ENCODE results near the gene NPLOC4.
A peak's percentile ranks its signal among the peaks of the same experiment; 100 is the strongest.

NPLOC4 gene

DNA sequence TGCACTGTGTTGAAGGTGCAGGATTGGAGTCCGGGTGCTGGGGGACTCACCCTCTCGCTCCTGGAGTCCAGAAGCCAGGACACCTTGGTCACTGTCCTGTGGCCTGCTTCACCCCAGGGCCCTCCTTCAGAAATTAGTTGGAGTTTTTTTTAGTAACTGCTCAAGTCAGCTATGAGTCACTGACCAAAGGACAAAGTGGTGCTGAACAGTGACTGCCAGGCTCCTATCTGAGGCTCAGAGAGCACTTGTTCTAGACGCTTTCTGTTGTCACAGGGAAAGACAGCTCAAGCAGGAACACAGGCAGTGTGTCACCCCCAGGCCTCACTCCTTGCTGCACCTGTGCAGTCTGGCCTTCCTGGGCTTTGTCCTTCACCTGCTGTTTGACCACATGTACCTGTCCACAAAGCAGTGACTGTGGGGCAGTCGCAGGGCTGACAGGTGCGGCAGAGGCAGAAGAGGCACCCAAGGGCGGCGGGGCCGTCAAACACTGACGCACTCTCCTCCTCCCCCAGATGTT lies 80.7 kb downstream of the NPLOC4 start:
- Histone ChIP-seq H3K27me3 (replicated peaks; ENCODE audit: control insufficient read depth, insufficient read depth, low read length) (no peaks in the 10 kb centered on the region), H3K36me3 (ENCODE audit: control insufficient read depth, insufficient read depth, low read length) (peaks cover 17% of the 10 kb centered on the region), H3K4me3 (replicated peaks; ENCODE audit: low read depth, low read length) (no peak overlapping the region)
- TF ChIP-seq, protein P1, sequence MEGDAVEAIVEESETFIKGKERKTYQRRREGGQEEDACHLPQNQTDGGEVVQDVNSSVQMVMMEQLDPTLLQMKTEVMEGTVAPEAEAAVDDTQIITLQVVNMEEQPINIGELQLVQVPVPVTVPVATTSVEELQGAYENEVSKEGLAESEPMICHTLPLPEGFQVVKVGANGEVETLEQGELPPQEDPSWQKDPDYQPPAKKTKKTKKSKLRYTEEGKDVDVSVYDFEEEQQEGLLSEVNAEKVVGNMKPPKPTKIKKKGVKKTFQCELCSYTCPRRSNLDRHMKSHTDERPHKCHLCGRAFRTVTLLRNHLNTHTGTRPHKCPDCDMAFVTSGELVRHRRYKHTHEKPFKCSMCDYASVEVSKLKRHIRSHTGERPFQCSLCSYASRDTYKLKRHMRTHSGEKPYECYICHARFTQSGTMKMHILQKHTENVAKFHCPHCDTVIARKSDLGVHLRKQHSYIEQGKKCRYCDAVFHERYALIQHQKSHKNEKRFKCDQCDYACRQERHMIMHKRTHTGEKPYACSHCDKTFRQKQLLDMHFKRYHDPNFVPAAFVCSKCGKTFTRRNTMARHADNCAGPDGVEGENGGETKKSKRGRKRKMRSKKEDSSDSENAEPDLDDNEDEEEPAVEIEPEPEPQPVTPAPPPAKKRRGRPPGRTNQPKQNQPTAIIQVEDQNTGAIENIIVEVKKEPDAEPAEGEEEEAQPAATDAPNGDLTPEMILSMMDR (IDR thresholded peaks at IDR 0.05; ENCODE audit: insufficient read depth, low read length, poor library complexity, severe bottlenecking): no peak
- DNase-seq (ENCODE audit: extremely low read depth, insufficient read length): no peak

DNA sequence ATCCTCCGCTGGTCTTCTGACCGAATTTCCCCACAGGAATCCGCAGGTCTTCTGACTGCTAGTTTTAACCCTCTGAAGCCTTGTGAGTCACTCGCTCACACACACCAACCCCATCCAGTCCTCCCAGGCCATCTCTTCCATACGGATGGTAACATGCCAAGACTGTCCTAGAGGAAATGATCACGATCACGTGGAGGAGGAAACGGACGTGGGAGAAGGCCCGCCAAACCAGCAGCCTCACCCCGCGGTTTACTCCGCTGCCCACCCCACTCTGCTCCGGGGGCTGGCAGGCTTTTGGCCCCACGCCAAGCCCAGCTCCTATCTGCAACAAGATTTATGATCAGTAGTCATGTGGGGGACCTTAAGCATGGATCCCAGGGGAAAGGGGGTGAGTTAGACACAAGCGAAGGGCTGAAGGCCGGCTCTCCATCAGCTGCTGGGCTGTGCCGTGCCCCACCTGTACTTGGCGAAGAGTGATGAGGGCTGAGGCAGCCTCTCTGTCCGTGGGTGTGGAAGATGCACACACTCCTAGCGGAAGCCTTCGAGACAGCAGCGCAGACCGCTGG lies 83.2 kb downstream of the NPLOC4 start:
- H3K4me3 ChIP-seq (replicated peaks; ENCODE audit: low read depth, low read length): peak overlapping the region; percentile 87
- H3K27me3 ChIP-seq (replicated peaks; ENCODE audit: control insufficient read depth, insufficient read depth, low read length): no peaks in the 10 kb centered on the region
- H3K36me3 ChIP-seq (ENCODE audit: control insufficient read depth, insufficient read depth, low read length): peaks cover 22% of the 10 kb centered on the region
- TF ChIP-seq, protein P1 (IDR thresholded peaks at IDR 0.05; ENCODE audit: insufficient read depth, low read length, poor library complexity, severe bottlenecking): no peak
- no peak for DNase-seq (ENCODE audit: extremely low read depth, insufficient read length)

DNA sequence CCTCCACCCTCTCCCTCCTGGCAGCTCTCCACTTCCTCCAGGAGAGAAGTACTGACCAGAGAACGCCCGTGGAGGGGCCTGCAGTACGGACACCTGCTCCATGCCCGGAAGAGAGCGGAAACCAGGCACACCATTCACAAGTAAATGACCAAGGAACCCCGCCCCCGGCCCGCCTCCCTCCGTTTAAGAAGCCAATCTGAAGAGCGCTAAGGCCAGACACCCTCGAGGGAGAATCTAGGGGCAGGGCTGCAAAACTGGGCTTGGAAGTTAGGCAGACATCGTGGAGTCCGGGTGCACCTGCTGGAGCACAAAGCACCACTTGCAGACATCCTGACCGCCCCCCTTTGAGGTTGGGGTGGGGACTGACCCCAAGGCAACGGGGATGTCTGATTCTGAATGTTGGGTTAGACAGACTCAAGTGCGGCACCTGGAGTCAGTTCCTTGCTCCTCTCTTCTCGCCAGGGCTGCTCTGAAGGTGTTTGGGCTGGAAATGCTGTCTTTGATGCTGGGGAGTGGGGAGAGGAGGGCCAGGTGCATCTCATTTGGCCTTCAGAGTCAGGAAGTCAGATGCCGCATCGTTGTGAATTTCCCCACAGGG lies 83.8 kb downstream of the NPLOC4 start:
- peak; percentile 86 for DNase-seq (ENCODE audit: extremely low read depth, insufficient read length)
- no peaks in the 10 kb centered on the region for H3K27me3 ChIP-seq (replicated peaks; ENCODE audit: control insufficient read depth, insufficient read depth, low read length)

DNA sequence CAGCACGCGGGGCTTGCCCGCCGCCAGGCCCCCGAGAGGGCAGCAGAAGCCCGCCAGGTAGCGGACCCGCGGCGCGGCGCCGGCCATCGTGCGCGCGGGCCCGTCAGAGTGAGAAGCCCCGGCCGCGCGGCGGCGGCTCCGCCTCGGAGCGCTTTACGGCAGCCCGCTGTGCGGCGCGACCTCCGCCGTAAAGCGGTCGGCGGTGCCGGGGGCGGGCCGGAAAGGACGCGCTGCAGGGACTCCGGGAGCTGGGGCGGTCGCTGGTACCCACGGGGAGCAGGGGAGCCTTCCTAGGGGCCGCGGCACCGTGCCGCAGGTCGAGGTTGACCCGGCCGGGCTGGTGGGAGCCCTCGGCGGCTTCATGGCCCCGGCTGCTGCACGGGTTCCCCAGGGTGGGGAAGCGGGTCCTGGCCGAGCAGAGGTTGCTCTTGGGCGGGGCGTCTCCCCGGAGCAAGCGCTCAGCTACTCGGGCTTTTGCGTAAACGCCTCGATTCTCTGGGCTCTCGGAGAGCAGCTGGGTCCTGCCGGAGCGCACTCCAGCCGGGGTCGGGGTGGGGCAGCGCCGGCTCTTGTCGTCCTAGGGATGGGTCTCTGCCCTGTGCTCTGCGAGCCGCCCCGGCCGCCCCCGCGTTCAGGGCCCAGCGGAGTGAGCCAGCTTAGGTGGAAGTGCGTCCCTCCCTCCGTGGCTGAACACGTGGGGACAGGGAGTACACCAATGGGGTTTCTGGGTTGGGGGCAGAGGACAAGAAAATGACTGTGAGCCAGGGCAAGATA lies 84.5 kb downstream of the NPLOC4 start, which contains the start of gene FAAP100:
Gene FAAP100 (minus strand): TSS at position 110 of the 774 bp plus-strand sequence. CDS start 23 bp downstream, at position 87.
- peak within 1 kb of the TSS; percentile 87 for H3K4me3 ChIP-seq (replicated peaks; ENCODE audit: low read depth, low read length)
- DNase-seq (ENCODE audit: extremely low read depth, insufficient read length): peak; percentile 93
- TF ChIP-seq, protein P1 (IDR thresholded peaks at IDR 0.05; ENCODE audit: insufficient read depth, low read length, poor library complexity, severe bottlenecking): no peak
- no peaks in the 10 kb centered on the region for H3K27me3 ChIP-seq (replicated peaks; ENCODE audit: control insufficient read depth, insufficient read depth, low read length)
- H3K36me3 ChIP-seq (ENCODE audit: control insufficient read depth, insufficient read depth, low read length): peaks cover 16% of the 10 kb centered on the region

More for the DNA sequence above, 83.8 kb downstream of the NPLOC4 start:
- peak overlapping the region; percentile 87 for H3K4me3 ChIP-seq (replicated peaks; ENCODE audit: low read depth, low read length)
- TF ChIP-seq, protein P1 (IDR thresholded peaks at IDR 0.05; ENCODE audit: insufficient read depth, low read length, poor library complexity, severe bottlenecking): peak; percentile 36
- peaks cover 17% of the 10 kb centered on the region for H3K36me3 ChIP-seq (ENCODE audit: control insufficient read depth, insufficient read depth, low read length)

DNA sequence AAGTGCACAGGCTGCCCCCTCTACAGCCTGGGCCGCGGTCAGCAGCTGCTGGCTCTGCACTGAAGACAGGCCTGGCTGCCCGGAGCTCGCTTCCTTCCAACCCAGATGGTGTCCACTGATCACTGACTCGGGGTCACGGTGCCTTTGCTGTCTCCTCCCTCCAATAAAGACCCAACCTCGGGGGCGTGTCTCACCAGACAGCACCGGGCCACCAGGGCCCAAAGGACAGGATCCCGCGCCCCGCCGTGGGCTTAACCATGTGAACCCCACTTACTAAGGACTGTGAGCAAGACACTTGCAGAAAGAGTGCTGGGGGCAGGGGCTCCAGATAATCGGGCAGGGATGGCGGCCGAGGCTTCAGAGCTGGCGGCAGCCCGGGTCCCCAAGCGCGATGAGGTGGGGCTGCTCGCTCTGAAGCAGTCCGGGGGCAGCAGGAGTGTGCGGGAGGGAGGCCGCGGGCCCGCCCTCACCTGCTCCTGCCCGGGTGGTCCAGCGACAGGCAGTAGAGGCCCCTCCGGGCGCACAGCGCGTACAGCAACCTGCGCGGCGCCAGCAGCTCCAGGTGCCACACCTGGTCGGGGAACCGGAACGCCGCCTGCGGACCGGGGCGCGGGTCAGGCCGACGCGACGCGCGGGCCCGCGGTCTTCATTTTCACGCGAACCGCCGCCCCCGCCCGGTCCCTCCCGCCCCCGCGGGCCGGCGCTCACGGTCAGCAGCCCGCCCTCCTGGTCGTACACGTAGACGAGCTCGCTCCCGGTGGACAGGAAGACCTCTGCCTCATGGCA lies 85.3 kb downstream of the NPLOC4 start:
- Histone ChIP-seq H3K27me3 (replicated peaks; ENCODE audit: control insufficient read depth, insufficient read depth, low read length) (no peaks in the 10 kb centered on the region), H3K36me3 (ENCODE audit: control insufficient read depth, insufficient read depth, low read length) (peaks cover 19% of the 10 kb centered on the region), H3K4me3 (replicated peaks; ENCODE audit: low read depth, low read length) (peak overlapping the region; percentile 87)
- no peak for DNase-seq (ENCODE audit: extremely low read depth, insufficient read length)
- TF ChIP-seq, protein P1 (IDR thresholded peaks at IDR 0.05; ENCODE audit: insufficient read depth, low read length, poor library complexity, severe bottlenecking): no peak

Data from GM06990 (cell line).